ENCODE results near the gene RBM38. TPM values are rescaled to one million over a fixed set of nuclear protein-coding genes. Genes with fewer than 3 reads are reported as not detected.

Gene RBM38
- total and polyA plus RNA-seq, 10 of the 15 experiments (the other 5 are each of a cell fraction or from before 2014, with no cell fraction given): 0.32 to 118 (median 25.2) TPM

- no peak for DNase-seq (ENCODE audit: low read depth, low spot score)
- ChIA-PET CTCF (interaction anchor here (1.3 kb wide), 1 partner anchor 10 kb away, joined by 4 read pairs; no protein-coding TSS in a partner anchor), POLR2A (interaction anchor here (1.2 kb wide), 1 partner anchor 29 kb away, joined by 4 read pairs; no protein-coding TSS in a partner anchor)
Measured at GRCh38 chr20:57444394-57445048, 53.3 kb downstream of the RBM38 start.

More at GRCh38 chr20:57444394-57445048, 53.3 kb downstream of the RBM38 start:
- Histone ChIP-seq H3K27me3 (replicated peaks in 1 of 2; ENCODE audit: control insufficient read depth in 2 of 2, insufficient read depth in 2 of 2, low read length in 1 of 2) (no peaks in the 10 kb centered on the region; a peak in 1 of 4 replicates), H3K27ac (ENCODE audit: control insufficient read depth, insufficient read depth) (no peak overlapping the region), H3K9ac (ENCODE audit: control insufficient read depth, insufficient read depth, low read length) (no peak overlapping the region), H3K4me3 (no peak overlapping the region), H4K20me1 (ENCODE audit: control insufficient read depth, insufficient read depth) (no peaks in the 10 kb centered on the region), H3K79me2 (ENCODE audit: control insufficient read depth, insufficient read depth, low read length) (no peaks in the 10 kb centered on the region), H2AFZ (ENCODE audit: control insufficient read depth, low read depth, low read length) (no peak overlapping the region), H3K4me2 (ENCODE audit: control insufficient read depth, insufficient read depth) (no peak overlapping the region), H3K36me3 (ENCODE audit: control insufficient read depth in 2 of 2, insufficient read depth in 2 of 2, low read length in 1 of 2) (no peaks in the 10 kb centered on the region), H3K9me3 (replicated peaks; ENCODE audit: control insufficient read depth, insufficient read depth, low read length) (no peaks in the 10 kb centered on the region; the same call in 1 of the 3 replicates), H3K4me1 (ENCODE audit: control insufficient read depth, insufficient read depth, low read length) (no peaks in the 10 kb centered on the region)
- BruUV-seq (replicated peaks): no TSS peak
- 63% methylated on average over 16 of the region's 16 CpGs for WGBS (ENCODE audit: insufficient coverage, insufficient replicate concordance, low lambda C conversion rate, missing lambda C conversion rate)
- intact Hi-C loops (cut with micrococcal nuclease; ENCODE audit: unreplicated experiment): no loop called here
- no peak for TF ChIP-seq IRF3 (IDR thresholded peaks at IDR 0.05)
- TF ChIP-seq CREM (IDR thresholded peaks at IDR 0.05; ENCODE audit: low read depth): no peak
- no peak for TF ChIP-seq RAD21 (IDR thresholded peaks at IDR 0.05; ENCODE audit: insufficient read depth, low read depth, low read length)
- no peak for TF ChIP-seq CREB1 (IDR thresholded peaks at IDR 0.05; ENCODE audit: low read depth)
- no peak for TF ChIP-seq ASH2L (IDR thresholded peaks at IDR 0.05; ENCODE audit: borderline replicate concordance, low read depth)
- TF ChIP-seq FOS (IDR thresholded peaks at IDR 0.05; ENCODE audit: borderline replicate concordance, extremely low read depth, insufficient read length): no peak
- no peak for TF ChIP-seq EED (IDR thresholded peaks at IDR 0.05; ENCODE audit: low read depth)
- TF ChIP-seq ETV6 (conservative IDR thresholded peaks at IDR 0.05 in 1 of 2, IDR thresholded peaks at IDR 0.05 in 1 of 2; ENCODE audit: borderline replicate concordance in 1 of 2, low read depth in 1 of 2): no peak
- no peak for TF ChIP-seq SMC3 (IDR thresholded peaks at IDR 0.05; ENCODE audit: borderline replicate concordance, low read length)
- TF ChIP-seq GATAD2B (conservative IDR thresholded peaks at IDR 0.05; ENCODE audit: low read depth): no peak
- no peak for TF ChIP-seq RELA (IDR thresholded peaks at IDR 0.05; ENCODE audit: borderline replicate concordance, partially characterized antibody)
- no peak for TF ChIP-seq MLLT1 (IDR thresholded peaks at IDR 0.05)
- no peak for TF ChIP-seq RFX5 (IDR thresholded peaks at IDR 0.05; ENCODE audit: low read depth, low read length)
- no peak for TF ChIP-seq ZNF384 (IDR thresholded peaks at IDR 0.05; ENCODE audit: borderline replicate concordance, low read depth, low read length)
- TF ChIP-seq JUNB (IDR thresholded peaks at IDR 0.05): no peak
- TF ChIP-seq KDM1A (IDR thresholded peaks at IDR 0.05; ENCODE audit: borderline replicate concordance): no peak
- TF ChIP-seq HDAC2 (IDR thresholded peaks at IDR 0.05): no peak
- no peak for TF ChIP-seq ZNF274 (IDR thresholded peaks at IDR 0.05; ENCODE audit: insufficient read depth, insufficient read length)
- no peak for TF ChIP-seq SIX5 (IDR thresholded peaks at IDR 0.05; ENCODE audit: low read depth, low read length, severe bottlenecking)
- ATAC-seq: no peak
- FAIRE-seq: no peak
- ChIA-PET RAD21 (ENCODE audit: unreplicated experiment) (interaction anchor here (1.0 kb wide), 2 partner anchors 11 to 56 kb away, joined by 3 read pairs; no protein-coding TSS in a partner anchor), SMC1A (ENCODE audit: uncharacterized antibody, unreplicated experiment) (interaction anchor here (0.9 to 1.2 kb wide), 3 partner anchors 10 to 14 kb away, joined by 3 to 4 read pairs (median 3); no protein-coding TSS in a partner anchor)
- in situ Hi-C loops (cut with MboI): no loop called here

All from GM12878 (cell line).